ENCODE data around the gene HIC1. TPM values are rescaled to one million over a fixed set of nuclear protein-coding genes. Genes with fewer than 3 reads are reported as not detected.

Gene HIC1
- total RNA-seq, 2 donors from 2014 or later: 4.6 to 8.1 TPM

DNA sequence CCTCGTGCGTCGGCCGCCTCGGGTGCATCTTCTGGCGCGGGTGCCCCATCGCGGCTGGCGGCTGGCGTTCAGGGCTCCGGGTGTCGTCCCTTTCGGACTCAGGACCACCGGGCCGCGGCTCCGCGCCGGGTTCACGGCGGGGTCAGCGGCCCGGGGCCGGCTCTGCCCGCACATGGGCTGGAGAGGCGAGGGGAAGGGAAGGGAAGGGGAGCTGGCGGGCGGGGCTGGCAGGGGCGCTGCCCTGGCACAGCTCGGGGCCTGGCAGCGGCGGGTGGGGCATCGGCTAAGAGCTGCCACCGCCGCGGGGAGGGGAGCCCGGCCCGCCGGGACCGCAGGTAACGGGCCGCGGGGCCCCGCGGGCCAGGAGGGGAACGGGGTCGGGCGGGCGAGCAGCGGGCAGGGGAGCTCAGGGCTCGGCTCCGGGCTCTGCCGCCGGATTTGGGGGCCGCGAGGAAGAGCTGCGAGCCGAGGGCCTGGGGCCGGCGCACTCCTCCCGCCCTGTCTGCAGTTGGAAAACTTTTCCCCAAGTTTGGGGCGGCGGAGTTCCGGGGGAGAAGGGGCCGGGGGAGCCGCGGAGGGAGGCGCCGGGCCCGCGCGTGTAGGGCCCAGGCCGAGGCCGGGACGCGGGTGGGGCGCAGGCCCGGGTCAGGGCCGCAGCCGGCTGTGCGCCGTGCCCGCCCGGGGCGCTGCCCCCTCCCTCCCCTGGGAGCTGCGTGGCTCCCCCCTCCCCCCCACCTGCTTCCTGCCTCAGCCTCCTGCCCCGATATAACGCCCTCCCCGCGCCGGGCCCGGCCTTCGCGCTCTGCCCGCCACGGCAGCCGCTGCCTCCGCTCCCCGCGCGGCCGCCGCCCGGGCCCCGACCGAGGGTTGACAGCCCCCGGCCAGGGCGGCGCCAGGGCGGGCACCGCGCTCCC is 646 bp downstream of the HIC1 start:
- no peaks in the 10 kb centered on the region for H3K9me3 ChIP-seq (ENCODE audit: control insufficient read depth, low read length, poor library complexity, severe bottlenecking)
- Mint-ChIP-seq H3K36me3 (ENCODE audit: low read depth) (peaks cover 5% of the 10 kb centered on the region), H3K27me3 (peaks cover 6% of the 10 kb centered on the region), H3K27ac (no peak overlapping the region), H3K4me3 (peak overlapping the region; percentile 82), H3K4me1 (peaks cover 31% of the 10 kb centered on the region)
- DNase-seq (no peak), ATAC-seq (no peak)

DNA sequence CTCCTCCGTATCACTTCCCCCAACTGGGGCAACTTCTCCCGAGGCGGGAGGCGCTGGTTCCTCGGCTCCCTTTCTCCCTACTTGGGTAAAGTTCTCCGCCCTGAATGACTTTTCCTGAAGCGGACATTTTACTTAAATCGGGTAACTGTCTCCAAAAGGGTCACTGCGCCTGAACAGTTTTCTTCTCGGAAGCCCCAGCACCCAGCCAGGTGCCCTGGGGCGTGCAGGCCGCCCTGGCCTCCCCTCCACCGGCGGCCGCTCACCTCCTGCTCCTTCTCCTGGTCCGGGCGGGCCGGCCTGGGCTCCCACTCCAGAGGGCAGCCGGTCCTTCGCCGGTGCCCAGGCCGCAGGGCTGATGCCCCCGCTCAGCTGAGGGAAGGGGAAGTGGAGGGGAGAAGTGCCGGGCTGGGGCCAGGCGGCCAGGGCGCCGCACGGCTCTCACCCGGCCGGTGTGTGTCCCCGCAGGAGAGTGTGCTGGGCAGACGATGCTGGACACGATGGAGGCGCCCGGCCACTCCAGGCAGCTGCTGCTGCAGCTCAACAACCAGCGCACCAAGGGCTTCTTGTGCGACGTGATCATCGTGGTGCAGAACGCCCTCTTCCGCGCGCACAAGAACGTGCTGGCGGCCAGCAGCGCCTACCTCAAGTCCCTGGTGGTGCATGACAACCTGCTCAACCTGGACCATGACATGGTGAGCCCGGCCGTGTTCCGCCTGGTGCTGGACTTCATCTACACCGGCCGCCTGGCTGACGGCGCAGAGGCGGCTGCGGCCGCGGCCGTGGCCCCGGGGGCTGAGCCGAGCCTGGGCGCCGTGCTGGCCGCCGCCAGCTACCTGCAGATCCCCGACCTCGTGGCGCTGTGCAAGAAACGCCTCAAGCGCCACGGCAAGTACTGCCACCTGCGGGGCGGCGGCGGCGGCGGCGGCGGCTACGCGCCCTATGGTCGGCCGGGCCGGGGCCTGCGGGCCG is 1.6 kb downstream of the HIC1 start:
- Mint-ChIP-seq H3K27me3 (peaks cover 6% of the 10 kb centered on the region), H3K36me3 (ENCODE audit: low read depth) (peaks cover 7% of the 10 kb centered on the region), H3K4me3 (peak overlapping the region; percentile 82), H3K27ac (no peak overlapping the region), H3K4me1 (peaks cover 32% of the 10 kb centered on the region)
- DNase-seq (peak in 2 of 3 donors; percentile 33 to 43), ATAC-seq (peak; percentile 35)
- H3K9me3 ChIP-seq (ENCODE audit: control insufficient read depth, low read length, poor library complexity, severe bottlenecking): no peaks in the 10 kb centered on the region

DNA sequence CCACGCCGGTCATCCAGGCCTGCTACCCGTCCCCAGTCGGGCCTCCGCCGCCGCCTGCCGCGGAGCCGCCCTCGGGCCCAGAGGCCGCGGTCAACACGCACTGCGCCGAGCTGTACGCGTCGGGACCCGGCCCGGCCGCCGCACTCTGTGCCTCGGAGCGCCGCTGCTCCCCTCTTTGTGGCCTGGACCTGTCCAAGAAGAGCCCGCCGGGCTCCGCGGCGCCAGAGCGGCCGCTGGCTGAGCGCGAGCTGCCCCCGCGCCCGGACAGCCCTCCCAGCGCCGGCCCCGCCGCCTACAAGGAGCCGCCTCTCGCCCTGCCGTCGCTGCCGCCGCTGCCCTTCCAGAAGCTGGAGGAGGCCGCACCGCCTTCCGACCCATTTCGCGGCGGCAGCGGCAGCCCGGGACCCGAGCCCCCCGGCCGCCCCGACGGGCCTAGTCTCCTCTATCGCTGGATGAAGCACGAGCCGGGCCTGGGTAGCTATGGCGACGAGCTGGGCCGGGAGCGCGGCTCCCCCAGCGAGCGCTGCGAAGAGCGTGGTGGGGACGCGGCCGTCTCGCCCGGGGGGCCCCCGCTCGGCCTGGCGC is 2.4 kb downstream of the HIC1 start:
- ATAC-seq (no peak), DNase-seq (no peak)
- no peaks in the 10 kb centered on the region for H3K9me3 ChIP-seq (ENCODE audit: control insufficient read depth, low read length, poor library complexity, severe bottlenecking)
- H3K27ac Mint-ChIP-seq: no peak overlapping the region
- peaks cover 7% of the 10 kb centered on the region for H3K36me3 Mint-ChIP-seq (ENCODE audit: low read depth)
- H3K4me1 Mint-ChIP-seq: peaks cover 25% of the 10 kb centered on the region
- H3K27me3 Mint-ChIP-seq: peaks cover 6% of the 10 kb centered on the region
- peak overlapping the region; percentile 33 for H3K4me3 Mint-ChIP-seq

DNA sequence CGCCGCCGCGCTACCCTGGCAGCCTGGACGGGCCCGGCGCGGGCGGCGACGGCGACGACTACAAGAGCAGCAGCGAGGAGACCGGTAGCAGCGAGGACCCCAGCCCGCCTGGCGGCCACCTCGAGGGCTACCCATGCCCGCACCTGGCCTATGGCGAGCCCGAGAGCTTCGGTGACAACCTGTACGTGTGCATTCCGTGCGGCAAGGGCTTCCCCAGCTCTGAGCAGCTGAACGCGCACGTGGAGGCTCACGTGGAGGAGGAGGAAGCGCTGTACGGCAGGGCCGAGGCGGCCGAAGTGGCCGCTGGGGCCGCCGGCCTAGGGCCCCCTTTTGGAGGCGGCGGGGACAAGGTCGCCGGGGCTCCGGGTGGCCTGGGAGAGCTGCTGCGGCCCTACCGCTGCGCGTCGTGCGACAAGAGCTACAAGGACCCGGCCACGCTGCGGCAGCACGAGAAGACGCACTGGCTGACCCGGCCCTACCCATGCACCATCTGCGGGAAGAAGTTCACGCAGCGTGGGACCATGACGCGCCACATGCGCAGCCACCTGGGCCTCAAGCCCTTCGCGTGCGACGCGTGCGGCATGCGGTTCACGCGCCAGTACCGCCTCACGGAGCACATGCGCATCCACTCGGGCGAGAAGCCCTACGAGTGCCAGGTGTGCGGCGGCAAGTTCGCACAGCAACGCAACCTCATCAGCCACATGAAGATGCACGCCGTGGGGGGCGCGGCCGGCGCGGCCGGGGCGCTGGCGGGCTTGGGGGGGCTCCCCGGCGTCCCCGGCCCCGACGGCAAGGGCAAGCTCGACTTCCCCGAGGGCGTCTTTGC is 3.1 kb downstream of the HIC1 start:
- DNase-seq (no peak), ATAC-seq (no peak)
- Mint-ChIP-seq H3K4me3 (peak overlapping the region; percentile 33), H3K4me1 (peaks cover 24% of the 10 kb centered on the region), H3K36me3 (ENCODE audit: low read depth) (peaks cover 7% of the 10 kb centered on the region), H3K27me3 (peaks cover 6% of the 10 kb centered on the region), H3K27ac (no peak overlapping the region)
- no peaks in the 10 kb centered on the region for H3K9me3 ChIP-seq (ENCODE audit: control insufficient read depth, low read length, poor library complexity, severe bottlenecking)

DNA sequence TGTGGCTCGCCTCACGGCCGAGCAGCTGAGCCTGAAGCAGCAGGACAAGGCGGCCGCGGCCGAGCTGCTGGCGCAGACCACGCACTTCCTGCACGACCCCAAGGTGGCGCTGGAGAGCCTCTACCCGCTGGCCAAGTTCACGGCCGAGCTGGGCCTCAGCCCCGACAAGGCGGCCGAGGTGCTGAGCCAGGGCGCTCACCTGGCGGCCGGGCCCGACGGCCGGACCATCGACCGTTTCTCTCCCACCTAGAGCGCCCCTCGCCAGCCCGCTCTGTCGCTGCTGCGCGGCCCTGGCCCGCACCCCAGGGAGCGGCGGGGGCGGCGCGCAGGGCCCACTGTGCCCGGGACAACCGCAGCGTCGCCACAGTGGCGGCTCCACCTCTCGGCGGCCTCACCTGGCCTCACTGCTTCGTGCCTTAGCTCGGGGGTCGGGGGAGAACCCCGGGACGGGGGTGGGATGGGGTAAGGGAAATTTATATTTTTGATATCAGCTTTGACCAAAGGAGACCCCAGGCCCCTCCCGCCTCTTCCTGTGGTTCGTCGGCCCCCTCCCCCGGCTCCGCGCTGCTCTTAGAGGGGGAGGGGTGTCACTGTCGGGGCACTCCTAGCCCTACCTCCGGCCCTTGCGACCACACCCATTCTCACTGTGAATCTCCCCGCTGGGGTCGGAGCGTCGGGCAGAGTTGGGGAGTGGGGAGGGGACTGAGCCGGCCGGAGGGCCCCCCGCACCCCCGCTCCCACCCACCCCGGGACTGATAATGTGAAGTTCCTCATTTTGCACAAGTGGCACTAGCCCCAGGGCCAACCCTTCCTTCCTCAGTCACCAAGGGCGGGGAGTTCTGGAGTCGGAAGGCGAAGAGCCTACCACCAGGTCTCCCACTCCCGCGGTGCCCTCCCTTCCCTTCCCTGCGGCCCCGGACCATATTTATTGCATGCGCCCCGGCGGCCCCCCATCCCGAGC is 4.0 kb downstream of the HIC1 start:
- H3K9me3 ChIP-seq (ENCODE audit: control insufficient read depth, low read length, poor library complexity, severe bottlenecking): no peaks in the 10 kb centered on the region
- Mint-ChIP-seq H3K4me1 (peaks cover 18% of the 10 kb centered on the region), H3K27me3 (peaks cover 8% of the 10 kb centered on the region), H3K27ac (no peak overlapping the region), H3K36me3 (ENCODE audit: low read depth) (peaks cover 7% of the 10 kb centered on the region), H3K4me3 (peak overlapping the region; percentile 65)
- DNase-seq (peak; percentile 47 to 56 (median 55)), ATAC-seq (no peak)

DNA sequence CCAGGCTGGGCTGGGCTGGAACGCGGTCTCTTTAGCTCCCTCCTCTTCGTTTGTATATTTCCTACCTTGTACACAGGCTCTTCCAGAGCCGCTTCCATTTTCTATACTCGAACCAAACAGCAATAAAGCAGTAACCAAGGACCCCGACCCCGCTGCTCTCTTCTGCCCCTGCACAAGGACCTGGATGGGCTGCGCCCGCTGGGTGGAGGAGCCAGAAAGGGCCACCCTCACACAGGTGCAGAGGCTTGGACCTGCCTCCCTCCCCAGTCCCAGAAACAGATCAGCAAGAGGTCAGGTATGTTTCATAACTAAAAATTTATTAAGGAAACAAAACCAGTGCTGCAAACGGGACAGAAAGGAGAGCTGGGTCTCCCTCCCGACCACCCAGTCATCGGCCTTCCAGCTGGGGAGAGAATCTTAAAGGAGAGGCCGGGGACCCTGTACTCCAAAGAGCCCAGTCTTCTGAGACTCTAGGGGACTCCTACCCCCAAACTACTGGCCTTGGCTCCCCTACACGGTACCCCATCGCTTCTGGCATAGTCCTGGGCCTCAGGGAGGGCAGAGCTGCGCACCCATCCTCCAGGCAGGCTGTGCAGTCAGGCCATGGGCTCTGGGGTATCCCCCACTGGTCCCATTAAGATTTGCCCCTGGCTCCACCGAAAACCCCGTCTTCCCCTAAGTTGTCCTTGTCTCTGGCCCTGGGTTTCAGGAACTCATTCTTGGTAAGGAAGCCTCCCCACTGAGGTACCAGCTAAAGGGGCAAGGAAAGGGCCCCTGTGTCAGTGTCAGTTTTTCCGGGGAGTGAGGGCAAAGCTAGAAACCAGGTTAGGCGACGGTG is 4.9 kb downstream of the HIC1 start:
- H3K36me3 Mint-ChIP-seq (ENCODE audit: low read depth): peaks cover 12% of the 10 kb centered on the region
- ATAC-seq (no peak), DNase-seq (no peak)
- H3K9me3 ChIP-seq (ENCODE audit: control insufficient read depth, low read length, poor library complexity, severe bottlenecking): no peaks in the 10 kb centered on the region
- peaks cover 18% of the 10 kb centered on the region for H3K4me1 Mint-ChIP-seq
- H3K27ac Mint-ChIP-seq: peak overlapping the region; percentile 47
- H3K4me3 Mint-ChIP-seq: peak overlapping the region; percentile 65
- peaks cover 17% of the 10 kb centered on the region for H3K27me3 Mint-ChIP-seq

DNA sequence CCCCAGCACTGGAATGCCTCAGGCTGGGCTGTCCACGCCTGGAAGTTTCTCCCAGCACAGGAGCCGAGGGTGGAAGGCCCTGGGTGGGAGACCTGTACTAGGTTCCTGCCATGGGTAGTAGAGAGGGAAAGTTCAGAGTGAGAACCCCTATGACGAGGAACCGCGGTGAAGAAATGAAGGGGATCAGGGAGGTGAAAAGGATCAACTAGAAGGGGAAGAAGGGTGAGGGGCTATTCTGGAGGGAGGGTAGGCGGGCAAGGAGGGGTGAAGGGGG is 5.4 kb downstream of the HIC1 start:
- ATAC-seq: no peak
- peaks cover 19% of the 10 kb centered on the region for H3K4me1 Mint-ChIP-seq
- H3K27me3 Mint-ChIP-seq: peaks cover 17% of the 10 kb centered on the region
- H3K4me3 Mint-ChIP-seq: no peak overlapping the region
- no peaks in the 10 kb centered on the region for H3K9me3 ChIP-seq (ENCODE audit: control insufficient read depth, low read length, poor library complexity, severe bottlenecking)
- no peak overlapping the region for H3K27ac Mint-ChIP-seq
- H3K36me3 Mint-ChIP-seq (ENCODE audit: low read depth): peaks cover 14% of the 10 kb centered on the region
- no peak for DNase-seq

DNA sequence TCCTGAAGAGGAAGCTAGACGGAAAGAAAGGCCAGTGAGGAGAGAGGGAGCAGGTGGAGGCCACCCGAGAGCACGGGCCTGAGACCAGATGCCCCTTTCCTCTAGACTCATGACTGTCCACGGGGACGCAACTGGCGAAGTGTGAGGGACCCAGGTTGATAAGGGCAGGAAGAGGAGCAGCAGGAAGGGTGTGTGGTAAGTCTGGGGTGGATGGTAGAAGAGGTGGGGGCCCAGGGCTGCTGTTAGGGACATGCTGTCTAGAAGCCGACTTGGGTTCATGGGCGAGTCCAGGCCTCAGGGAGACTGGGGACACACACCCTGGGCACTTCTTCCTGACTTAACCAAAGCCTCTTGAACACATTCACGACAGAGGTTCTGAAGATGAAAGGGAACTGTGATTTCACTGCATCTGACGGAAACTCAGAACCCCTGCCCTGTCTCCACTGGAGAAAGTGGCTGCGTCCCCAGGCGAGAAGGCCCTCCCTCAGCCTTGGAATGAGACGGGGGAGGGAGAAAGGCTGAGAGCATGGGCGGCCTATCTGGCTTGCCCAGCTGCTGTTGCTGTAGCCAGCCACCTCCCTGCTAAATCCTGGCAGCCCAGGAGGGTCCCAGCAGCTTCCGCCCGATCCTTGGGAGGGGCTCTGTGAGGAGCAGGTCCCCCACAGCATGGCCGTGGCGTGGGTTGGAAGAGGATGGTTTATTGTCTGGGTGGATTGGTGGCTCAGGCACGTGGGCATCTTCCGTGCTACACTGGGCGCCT is 6.0 kb downstream of the HIC1 start:
- H3K9me3 ChIP-seq (ENCODE audit: control insufficient read depth, low read length, poor library complexity, severe bottlenecking): no peaks in the 10 kb centered on the region
- H3K36me3 Mint-ChIP-seq (ENCODE audit: low read depth): peaks cover 14% of the 10 kb centered on the region
- no peak overlapping the region for H3K27ac Mint-ChIP-seq
- peaks cover 19% of the 10 kb centered on the region for H3K4me1 Mint-ChIP-seq
- no peak overlapping the region for H3K4me3 Mint-ChIP-seq
- ATAC-seq (no peak), DNase-seq (no peak)
- peaks cover 17% of the 10 kb centered on the region for H3K27me3 Mint-ChIP-seq

DNA sequence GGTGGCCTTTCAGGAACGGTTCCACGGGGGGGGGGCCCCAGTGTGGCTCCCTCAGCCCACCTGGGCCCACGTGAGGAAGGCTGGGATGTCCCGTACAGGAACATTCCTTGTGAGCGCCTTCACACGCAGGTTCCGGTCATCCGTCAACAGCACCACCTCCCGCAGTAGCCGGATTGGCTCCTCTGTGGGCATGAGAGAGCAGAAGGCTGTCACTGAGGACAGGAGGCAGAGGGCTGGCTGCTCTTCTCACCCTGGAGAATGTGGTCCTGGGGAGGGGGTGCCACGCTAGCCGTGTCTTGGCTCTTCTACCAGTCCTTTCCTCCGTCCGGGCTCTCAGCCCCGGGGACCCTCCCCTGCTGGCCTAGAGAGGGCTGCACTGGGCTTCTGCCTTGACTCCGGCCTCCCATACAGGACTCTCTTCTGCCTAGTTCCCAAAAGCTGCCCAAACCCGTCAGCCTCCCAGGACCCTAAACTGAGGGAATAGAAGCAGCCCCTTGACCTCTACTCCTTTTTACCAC is 6.6 kb downstream of the HIC1 start:
- Mint-ChIP-seq H3K36me3 (ENCODE audit: low read depth) (peaks cover 18% of the 10 kb centered on the region), H3K4me1 (peaks cover 18% of the 10 kb centered on the region)

DNA sequence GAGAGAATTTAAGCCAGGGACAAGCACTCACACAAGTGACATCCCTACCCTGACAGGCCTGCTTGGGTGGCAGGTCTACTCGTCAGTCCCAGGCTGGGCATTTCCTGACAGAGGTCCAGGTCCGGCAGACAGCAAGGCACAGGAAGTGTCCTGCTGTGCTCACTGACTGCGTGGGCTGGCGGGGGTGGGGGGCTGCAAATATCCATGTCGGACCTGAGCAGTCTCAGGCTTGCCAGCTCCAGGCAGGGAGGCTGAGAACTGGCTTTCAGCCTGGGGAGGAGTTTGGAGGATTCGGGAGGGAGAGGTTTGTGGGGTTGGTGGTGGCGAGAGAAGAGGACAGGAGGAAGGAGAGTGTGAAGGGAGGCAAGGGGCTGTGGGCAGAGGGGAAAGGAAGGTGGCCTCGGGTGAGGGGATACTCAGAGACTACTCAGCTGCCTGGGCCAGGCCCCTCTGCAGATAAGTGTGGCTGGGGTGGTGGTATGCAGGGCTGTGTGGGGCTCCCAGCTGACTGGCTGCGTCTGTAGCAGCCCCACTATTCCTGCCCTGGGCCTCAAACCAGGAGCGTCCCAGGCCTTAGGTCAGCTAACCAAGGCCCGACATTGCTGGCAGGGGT is 7.8 kb downstream of the HIC1 start:
- no peaks in the 10 kb centered on the region for H3K9me3 ChIP-seq (ENCODE audit: control insufficient read depth, low read length, poor library complexity, severe bottlenecking)
- peaks cover 18% of the 10 kb centered on the region for H3K36me3 Mint-ChIP-seq (ENCODE audit: low read depth)

More for the DNA sequence above, 6.6 kb downstream of the HIC1 start:
- H3K4me3 Mint-ChIP-seq: no peak overlapping the region
- H3K9me3 ChIP-seq (ENCODE audit: control insufficient read depth, low read length, poor library complexity, severe bottlenecking): no peaks in the 10 kb centered on the region
- DNase-seq: no peak
- ATAC-seq: no peak
- no peak overlapping the region for H3K27ac Mint-ChIP-seq
- H3K27me3 Mint-ChIP-seq: peaks cover 17% of the 10 kb centered on the region

More for the DNA sequence above, 7.8 kb downstream of the HIC1 start:
- no peak for ATAC-seq
- peaks cover 16% of the 10 kb centered on the region for H3K4me1 Mint-ChIP-seq
- H3K4me3 Mint-ChIP-seq: no peak overlapping the region
- DNase-seq: no peak
- peaks cover 17% of the 10 kb centered on the region for H3K27me3 Mint-ChIP-seq
- H3K27ac Mint-ChIP-seq: peak overlapping the region; percentile 73

Data from T-helper 17 cell (primary cell).